Ovary (tissue), 10 donors: Measurements from ENCODE around the gene UBR3. TPM values are rescaled to one million over a fixed set of nuclear protein-coding genes. Genes with fewer than 3 reads are reported as not detected.
A peak's percentile ranks its signal among the peaks of the same experiment; 100 is the strongest.

ENCODE experiments used
- DNase-seq, 5 donors: peaks; one replicate each; pipeline ENCODE4 v3.0.0-alpha.2; 2019 to 2020
- H3K27ac ChIP-seq, 2 donors: fragments of 200-600 bp; one replicate each; pipeline versions ENCODE4 v1.5.1 to v1.8.0; 2019 to 2022
- H3K27me3 ChIP-seq: fragments of 200-600 bp; one replicate; pipeline ENCODE4 v1.8.0; 2022
- H3K36me3 ChIP-seq: fragments of 200-600 bp; sonication (generic); one replicate; pipeline ENCODE4 v1.5.1; 2019
- H3K4me1 ChIP-seq: one replicate; pipeline ENCODE4 v1.8.1; 2013; ENCODE audit warnings: mild to moderate bottlenecking, moderate library complexity; ENCODE audit not compliant: insufficient read depth
- H3K4me3 ChIP-seq: fragments of 200-600 bp; sonication (generic); one replicate; pipeline ENCODE4 v1.5.1; 2017
- H3K9me3 ChIP-seq, 2 donors: fragments of 200-600 bp in 1 of 2; sonication (generic) in 1 of 2; one replicate each; pipeline versions ENCODE4 v1.5.1 to v1.8.1; 2013 to 2019; ENCODE audit warnings: mild to moderate bottlenecking in 1 of 2, moderate library complexity in 1 of 2
- CTCF ChIP-seq, 3 donors: fragments of 450-650 bp in 2 of 3; fragments of 200-600 bp in 1 of 3; IDR thresholded peaks; one replicate each; pipeline versions ENCODE4 v1.5.1 to v1.8.0; 2016 to 2022; ENCODE audit warnings: antibody characterized with exemption in 3 of 3, mild to moderate bottlenecking in 1 of 3
- EP300 ChIP-seq: sonication (generic); formaldehyde crosslinking; IDR thresholded peaks from one replicate; pipeline ENCODE4 v1.6.1; 2017; ENCODE audit warnings: antibody characterized with exemption
- POLR2A ChIP-seq: fragments of 450-650 bp; IDR thresholded peaks from one replicate; pipeline ENCODE4 v1.6.1; 2017; ENCODE audit warnings: antibody characterized with exemption, mild to moderate bottlenecking, moderate library complexity
- WGBS, 3 donors: extraction: QIAGEN DNeasy Blood & Tissue Kit in 1 of 3; methylation state at CpG; one replicate each; pipeline versions ENCODE4 v1.1.5 to v1.1.7; 2013 to 2017; 5-methylcytosine and 5-hydroxymethylcytosine counted together
- intact Hi-C, 4 donors: fragments of 100-400 bp; cut with DNase I; formaldehyde crosslinking; loops; one replicate each; pipeline versions ENCODE4 v1.11.0 to v1.15.1; 2022 to 2023
- long read RNA-seq, 3 donors: library from polyadenylated mRNA in 2 of 3; unstranded in 2 of 3; transcript quantifications; one replicate each; pipeline ENCODE4 v2.0.0 and lab custom pipeline, GENCODE V29; 2021 to 2026
- polyA plus RNA-seq, 2 donors: library from polyadenylated mRNA; stranded (reverse); fragments of 200-250 nt in 1 of 2; fragments of 350-450 nt in 1 of 2; fragmentation: Illumina TruSeq in 1 of 2; extraction: RNeasy Lipid Tissue Mini Kit (QIAGEN cat#74804) in 1 of 2; gene quantifications; one replicate each; pipeline ENCODE4 v1.2.3, GENCODE V29; 2013 to 2014
- total RNA-seq, 7 donors: library from RNA; depleted of rRNA in 2 of 7; stranded (reverse); fragments of >200 nt in 2 of 7; fragmentation: NEBNext Ultra II Directional in 3 of 7; extraction: Animal tissue kit (Norgen Biotek cat#: 25700) in 3 of 7; gene quantifications; one replicate each; pipeline versions ENCODE4 v1.1.0 to v1.2.4, GENCODE V29; 2016 to 2023
- donor health status: DM: no; HTN: no; CAD: no; lungs with moderate emphysema.
- donor health status: DM: no; HTN: no; CAD: no.
- donor health status: Bipolar disorder and iron deficiency.
- donor health status: DM: yes; HTN: yes; CAD: no.
- donor health status: DM: no; HTN: no; CAD: no.
- donor health status: DM: yes; HTN: yes; CAD: no.

UBR3 gene
- 10 to 100 TPM; 33.1 to 63.4 (median 48.3) TPM for total RNA-seq
- 10 to 100 TPM; 13.6 to 18.2 TPM for polyA plus RNA-seq
- long read RNA-seq, donor 1, partial matches to known transcripts: 0 of 4 reads
- long read RNA-seq, donor 1, other reads (novel, unspliced or antisense): 4 of 4 reads
- long read RNA-seq, donor 2: 0 reads
- long read RNA-seq, donor 3, full-length matches to known transcripts: 11 of 25 reads
- long read RNA-seq, donor 3, partial matches to known transcripts: 7 of 25 reads
- long read RNA-seq, donor 3, other reads (novel, unspliced or antisense): 7 of 25 reads

- Histone ChIP-seq H3K36me3 (no peaks in the 10 kb centered on the region), H3K27me3 (no peaks in the 10 kb centered on the region), H3K4me1 (peaks cover 6% of the 10 kb centered on the region), H3K9me3 (no peaks in the 10 kb centered on the region), H3K4me3 (peak within 1 kb of the TSS; percentile 75), H3K27ac (peak within 1 kb of the TSS; percentile 90 to 91)
- peak in 1 of 3 donors; percentile 29 for TF ChIP-seq CTCF (IDR thresholded peaks at IDR 0.05)
- TF ChIP-seq POLR2A: peak; percentile 68
- no peak for TF ChIP-seq EP300
- peak; percentile 93 to 97 (median 95) for DNase-seq
- intact Hi-C loops: loop anchor here in 3 of 4 donors (10.0 kb wide), 2 partner anchors 87 to 97 kb away; no protein-coding TSS in a partner anchor
- 0% methylated on average over 92 to 104 of the region's 104 CpGs for WGBS, 3 donors
Measured at GRCh38 chr2:169827272-169828140, at the start of gene UBR3. Gene UBR3 (plus strand): TSS chr2:169827454. CDS start chr2:169827508, 54 bp downstream.

- Histone ChIP-seq H3K27me3 (no peaks in the 10 kb centered on the region), H3K9me3 (no peaks in the 10 kb centered on the region), H3K36me3 (no peaks in the 10 kb centered on the region), H3K4me1 (peaks cover 3% of the 10 kb centered on the region), H3K27ac (no peak overlapping the region), H3K4me3 (no peak overlapping the region)
- DNase-seq: no peak
- intact Hi-C loops: no loop called here
- TF ChIP-seq EP300 (no peak), POLR2A (no peak), CTCF (IDR thresholded peaks at IDR 0.05) (no peak)
- WGBS, 3 donors: 86 to 89% (median 88%) methylated on average over 3 of the region's 3 CpGs
Measured at GRCh38 chr2:169778446-169778845, 48.8 kb upstream of the UBR3 start.

GRCh38 chr2:169781249-169782013 is 45.8 kb upstream of the UBR3 start:
- WGBS, 3 donors: 80 to 96% (median 94%) methylated on average over 4 of the region's 4 CpGs
- no peaks in the 10 kb centered on the region for H3K36me3 ChIP-seq
- H3K27me3 ChIP-seq: no peaks in the 10 kb centered on the region
- no peak for DNase-seq
- H3K27ac ChIP-seq: no peak overlapping the region
- no peak overlapping the region for H3K4me3 ChIP-seq
- intact Hi-C loops: no loop called here
- H3K4me1 ChIP-seq: peaks cover 1% of the 10 kb centered on the region
- TF ChIP-seq EP300: no peak
- no peak for TF ChIP-seq POLR2A
- no peak for TF ChIP-seq CTCF (IDR thresholded peaks at IDR 0.05)
- no peaks in the 10 kb centered on the region for H3K9me3 ChIP-seq

GRCh38 chr2:169782513-169782912 is 44.7 kb upstream of the UBR3 start:
- H3K4me1 ChIP-seq: no peaks in the 10 kb centered on the region
- WGBS, 3 donors: 95 to 100% (median 100%) methylated on average over 1 of the region's 1 CpG
- H3K27ac ChIP-seq: no peak overlapping the region
- H3K27me3 ChIP-seq: no peaks in the 10 kb centered on the region
- no peaks in the 10 kb centered on the region for H3K36me3 ChIP-seq
- intact Hi-C loops: no loop called here
- no peak for DNase-seq
- TF ChIP-seq CTCF (IDR thresholded peaks at IDR 0.05) (no peak), POLR2A (no peak), EP300 (no peak)
- no peak overlapping the region for H3K4me3 ChIP-seq
- no peaks in the 10 kb centered on the region for H3K9me3 ChIP-seq
